HUES64 (cell line): ENCODE measurements around the gene EGFL8.
"Not testable (repeated sequence)": the region's sequence is repeated elsewhere in the genome, so short reads cannot be mapped to it uniquely, and the experiment has no call there.

ENCODE experiments used
- H3K27ac ChIP-seq: 2 replicates; pipeline ENCODE4 v1.7.0; 2013; ENCODE audit warnings: low read depth, low read length, inconsistent platforms
- H3K27me3 ChIP-seq: 2 replicates; pipeline ENCODE4 v1.6.1; 2013; ENCODE audit warnings: mild to moderate bottlenecking, low read length; ENCODE audit not compliant: insufficient read depth
- H3K36me3 ChIP-seq: 2 replicates; pipeline ENCODE4 v1.6.1; 2013; ENCODE audit warnings: mild to moderate bottlenecking, low read length; ENCODE audit not compliant: insufficient read depth
- H3K4me1 ChIP-seq: 2 replicates; pipeline ENCODE4 v1.6.1; 2013; ENCODE audit warnings: mild to moderate bottlenecking, low read length, moderate library complexity; ENCODE audit not compliant: insufficient read depth
- H3K4me3 ChIP-seq: 2 replicates; pipeline ENCODE4 v1.5.1; 2013; ENCODE audit warnings: mild to moderate bottlenecking, low read length, moderate library complexity
- H3K9ac ChIP-seq: 2 replicates; pipeline ENCODE4 v1.6.1; 2013; ENCODE audit warnings: mild to moderate bottlenecking, low read depth, low read length
- H3K9me3 ChIP-seq: 2 replicates; pipeline ENCODE4 v1.6.1; 2013; ENCODE audit warnings: low read depth, low read length; ENCODE audit not compliant: insufficient read depth
- WGBS: fragments of 150-250, 120-280 bp; methylation state at CpG from one replicate; pipeline ENCODE4 v1.1.7; 2013; ENCODE audit warnings: missing lambda C conversion rate; 5-methylcytosine and 5-hydroxymethylcytosine counted together

EGFL8 gene

DNA sequence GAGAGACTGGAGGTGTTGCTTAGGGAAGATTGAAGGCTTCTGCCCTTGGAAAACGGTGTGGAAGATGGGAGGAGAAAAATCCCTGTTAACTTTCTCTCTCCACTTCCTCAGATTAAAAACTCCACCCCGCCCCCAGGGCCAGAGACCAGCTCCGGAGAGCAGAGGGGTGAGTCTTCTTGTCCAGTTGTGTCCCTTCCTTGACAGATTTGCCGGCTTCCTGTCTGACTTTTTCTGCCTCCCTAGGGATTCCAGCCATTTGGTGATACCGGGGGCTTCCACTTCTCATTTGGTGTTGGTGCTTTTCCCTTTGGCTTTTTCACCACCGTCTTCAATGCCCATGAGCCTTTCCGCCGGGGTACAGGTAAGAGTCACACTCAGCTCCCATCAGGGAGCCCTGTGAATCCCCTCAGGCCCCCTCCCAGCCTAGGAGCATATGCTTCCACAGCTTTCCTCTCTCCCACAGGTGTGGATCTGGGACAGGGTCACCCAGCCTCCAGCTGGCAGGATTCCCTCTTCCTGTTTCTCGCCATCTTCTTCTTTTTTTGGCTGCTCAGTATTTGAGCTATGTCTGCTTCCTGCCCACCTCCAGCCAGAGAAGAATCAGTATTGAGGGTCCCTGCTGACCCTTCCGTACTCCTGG, 15.5 kb downstream of the EGFL8 start:
- 96% methylated on average over 9 of the region's 10 CpGs for WGBS
- Histone ChIP-seq H3K36me3 (peaks cover 37% of the 10 kb centered on the region), H3K9me3 (no peaks in the 10 kb centered on the region), H3K4me1 (peaks cover 3% of the 10 kb centered on the region; the same call in 1 of the 2 replicates), H3K27ac (no peak overlapping the region), H3K4me3 (no peak overlapping the region; the same call in 1 of the 2 replicates), H3K9ac (no peak overlapping the region), H3K27me3 (no peaks in the 10 kb centered on the region)

DNA sequence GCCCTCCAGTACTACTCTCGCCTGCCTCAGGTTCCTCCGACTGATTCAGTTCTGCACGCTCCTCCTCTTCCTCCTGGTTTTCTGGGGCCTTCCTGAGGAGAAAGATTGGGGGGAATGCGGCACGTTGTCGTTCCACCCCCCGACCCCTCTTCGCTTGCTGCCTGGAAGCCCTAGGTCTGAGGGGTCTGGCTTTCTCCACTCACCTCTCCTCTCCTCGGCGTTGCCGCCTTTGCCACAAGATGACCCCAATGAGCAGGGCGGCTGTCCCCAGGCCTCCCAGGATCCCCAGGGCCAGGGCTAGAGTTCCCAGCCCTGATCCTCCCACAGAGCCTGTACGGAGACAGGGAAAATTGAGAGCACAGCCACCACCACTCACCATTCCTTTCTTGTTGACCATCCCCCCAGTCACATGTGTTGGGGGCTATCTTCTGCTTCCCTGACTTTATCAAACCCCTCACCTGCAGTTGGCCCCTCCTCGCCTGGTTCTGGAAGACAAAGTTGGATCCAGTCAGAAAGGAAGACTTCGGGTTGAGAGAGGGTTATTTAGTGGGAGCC, 16.8 kb downstream of the EGFL8 start:
- H3K4me3 ChIP-seq: no peak overlapping the region
- no peaks in the 10 kb centered on the region for H3K9me3 ChIP-seq
- H3K27ac ChIP-seq: no peak overlapping the region
- H3K9ac ChIP-seq: no peak overlapping the region
- WGBS: 93% methylated on average over 15 of the region's 15 CpGs
- peaks cover 42% of the 10 kb centered on the region for H3K36me3 ChIP-seq
- H3K4me1 ChIP-seq: no peaks in the 10 kb centered on the region
- H3K27me3 ChIP-seq: no peaks in the 10 kb centered on the region

GRCh38 chr6:32181915-32182529, 17.6 kb downstream of the EGFL8 start:
- no peaks in the 10 kb centered on the region for H3K4me1 ChIP-seq
- H3K4me3 ChIP-seq: no peak overlapping the region
- WGBS: 95% methylated on average over 10 of the region's 10 CpGs
- peaks cover 50% of the 10 kb centered on the region for H3K36me3 ChIP-seq
- H3K27ac ChIP-seq: no peak overlapping the region
- no peaks in the 10 kb centered on the region for H3K27me3 ChIP-seq
- H3K9me3 ChIP-seq: no peaks in the 10 kb centered on the region
- H3K9ac ChIP-seq: no peak overlapping the region

DNA sequence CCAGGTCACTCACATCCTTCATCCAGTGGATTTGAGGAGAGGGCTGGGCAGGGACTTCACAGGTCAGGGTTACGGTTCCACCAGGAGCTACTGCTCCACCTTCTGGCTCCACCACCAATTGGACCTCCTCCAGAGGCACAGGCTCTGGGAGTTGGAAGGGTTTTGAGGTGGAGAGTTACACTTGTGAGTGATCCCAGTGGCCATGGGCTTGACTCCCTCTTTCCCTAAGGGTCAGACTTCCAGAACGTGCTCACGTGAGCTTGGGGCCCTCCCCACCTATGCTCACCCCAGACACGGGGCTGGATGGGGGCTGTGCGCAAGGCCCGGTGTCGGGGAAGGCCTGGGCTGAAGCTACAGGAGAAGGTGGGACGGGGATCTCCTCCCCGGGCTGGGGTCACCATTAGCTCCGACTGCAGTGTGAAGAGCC, 18.2 kb downstream of the EGFL8 start:
- no peak overlapping the region for H3K4me3 ChIP-seq
- peaks cover 56% of the 10 kb centered on the region for H3K36me3 ChIP-seq
- 94% methylated on average over 10 of the region's 10 CpGs for WGBS
- H3K9me3 ChIP-seq: no peaks in the 10 kb centered on the region
- no peaks in the 10 kb centered on the region for H3K27me3 ChIP-seq
- H3K4me1 ChIP-seq: no peaks in the 10 kb centered on the region
- H3K27ac ChIP-seq: no peak overlapping the region
- H3K9ac ChIP-seq: no peak overlapping the region

- Histone ChIP-seq H3K27ac (no peak overlapping the region; the same call in 1 of the 2 replicates), H3K4me3 (no peak overlapping the region), H3K4me1 (no peaks in the 10 kb centered on the region), H3K27me3 (no peaks in the 10 kb centered on the region), H3K36me3 (peaks cover 60% of the 10 kb centered on the region), H3K9ac (no peak overlapping the region), H3K9me3 (no peaks in the 10 kb centered on the region)
- 92% methylated on average over 3 of the region's 3 CpGs for WGBS
These were observed 18.6 kb downstream of the EGFL8 start for GRCh38 chr6:32183030-32183429.

DNA sequence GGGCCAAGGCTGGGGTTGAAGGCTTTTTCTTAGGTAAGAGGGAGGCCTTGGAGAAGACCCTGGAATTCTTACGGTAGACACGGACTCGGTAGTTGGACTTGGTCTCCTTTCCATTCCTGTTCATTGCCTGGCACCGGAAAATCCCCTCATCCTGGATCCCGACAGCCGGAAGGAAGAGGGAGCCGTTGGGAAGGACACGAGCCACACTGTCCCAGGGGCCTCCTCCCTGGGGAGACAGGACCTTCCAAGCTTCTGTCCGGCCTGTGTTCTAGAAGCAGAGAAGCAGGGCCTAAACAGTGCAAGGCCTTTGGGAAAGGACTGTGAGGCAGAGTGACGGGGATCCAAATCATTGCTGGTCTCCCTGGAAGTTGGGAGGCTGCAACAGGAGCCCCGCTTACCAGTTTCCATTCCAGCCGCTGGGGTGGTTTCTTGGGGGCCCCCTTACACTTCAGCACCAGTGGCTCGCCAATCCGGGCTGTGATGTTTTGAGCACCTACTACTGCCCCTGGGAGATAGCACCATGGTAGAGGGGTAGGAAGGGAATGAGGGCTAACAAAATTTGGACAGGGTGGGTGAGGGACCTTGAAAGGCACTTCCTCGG, 19.2 kb downstream of the EGFL8 start:
- WGBS: 94% methylated on average over 15 of the region's 15 CpGs
- H3K27ac ChIP-seq: no peak overlapping the region; the same call in 1 of the 2 replicates
- H3K9ac ChIP-seq: no peak overlapping the region

DNA sequence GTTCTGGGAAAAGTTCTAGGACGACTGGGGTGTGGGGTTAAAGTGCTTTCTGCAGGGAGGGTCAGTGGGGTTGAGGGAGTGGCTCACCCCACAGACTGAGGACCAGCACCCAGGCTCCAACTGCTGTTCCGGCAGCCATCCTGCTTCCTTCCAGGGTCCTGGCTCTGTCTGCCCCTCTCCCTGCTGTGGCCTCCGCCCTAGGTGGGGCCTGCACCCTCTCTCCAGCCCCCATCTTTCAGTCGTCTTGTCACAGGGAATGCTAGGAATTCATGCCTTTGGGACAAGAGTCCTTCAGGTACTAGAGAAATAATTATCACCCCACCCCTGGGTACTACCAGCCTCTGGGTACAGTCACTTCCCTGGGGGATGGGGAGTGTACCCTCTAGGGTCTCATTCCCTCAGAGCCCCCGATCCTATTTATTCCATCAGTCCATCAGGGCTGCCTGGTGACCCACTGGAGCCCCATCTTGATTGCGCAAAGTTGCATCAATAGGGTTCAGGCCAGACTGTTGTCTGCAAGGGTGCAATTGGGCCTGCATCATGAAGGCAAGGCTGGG, 19.8 kb downstream of the EGFL8 start, which contains the start of gene AGER:
Gene AGER (minus strand): TSS at position 170 of the 557 bp plus-strand sequence. CDS start 31 bp downstream, at position 139.
- H3K9me3 ChIP-seq: no peaks in the 10 kb centered on the region
- H3K4me1 ChIP-seq: no peaks in the 10 kb centered on the region

More for the DNA sequence above, 19.2 kb downstream of the EGFL8 start:
- Histone ChIP-seq H3K4me3 (no peak overlapping the region), H3K36me3 (peaks cover 62% of the 10 kb centered on the region), H3K9me3 (no peaks in the 10 kb centered on the region), H3K4me1 (no peaks in the 10 kb centered on the region), H3K27me3 (no peaks in the 10 kb centered on the region)

DNA sequence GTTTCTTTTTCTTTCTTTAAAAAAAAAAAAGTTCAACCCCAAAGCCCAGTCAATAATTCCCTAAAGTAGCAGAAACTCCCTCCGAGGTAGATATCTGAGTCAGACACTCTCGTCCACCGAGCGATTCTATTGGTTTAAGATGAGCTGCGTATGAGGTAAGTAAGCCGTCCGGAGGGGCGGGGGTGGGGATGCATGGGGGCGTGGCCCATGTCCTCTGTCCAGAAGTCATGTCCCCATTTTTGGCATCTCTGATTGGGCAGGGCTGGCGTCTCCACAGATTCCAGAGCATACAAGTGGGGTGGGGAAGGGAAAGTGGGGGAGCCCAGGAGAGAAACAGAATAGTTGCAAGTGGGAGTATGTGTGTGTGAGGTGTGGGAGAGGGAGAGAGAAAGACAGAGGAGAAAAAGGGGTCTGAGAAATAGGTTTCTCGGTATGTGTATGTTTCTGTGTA, 21.3 kb downstream of the EGFL8 start:
- peaks cover 51% of the 10 kb centered on the region for H3K36me3 ChIP-seq
- not testable (repeated sequence) for H3K9ac ChIP-seq, H3K4me1 ChIP-seq

More for the DNA sequence above, 19.8 kb downstream of the EGFL8 start, which contains the start of gene AGER:
- Histone ChIP-seq H3K4me3 (no peak within 1 kb of the TSS), H3K27me3 (no peaks in the 10 kb centered on the region), H3K27ac (no peak within 1 kb of the TSS; the same call in 1 of the 2 replicates), H3K36me3 (peaks cover 62% of the 10 kb centered on the region), H3K9ac (no peak within 1 kb of the TSS)
- 82% methylated on average over 6 of the region's 6 CpGs for WGBS

DNA sequence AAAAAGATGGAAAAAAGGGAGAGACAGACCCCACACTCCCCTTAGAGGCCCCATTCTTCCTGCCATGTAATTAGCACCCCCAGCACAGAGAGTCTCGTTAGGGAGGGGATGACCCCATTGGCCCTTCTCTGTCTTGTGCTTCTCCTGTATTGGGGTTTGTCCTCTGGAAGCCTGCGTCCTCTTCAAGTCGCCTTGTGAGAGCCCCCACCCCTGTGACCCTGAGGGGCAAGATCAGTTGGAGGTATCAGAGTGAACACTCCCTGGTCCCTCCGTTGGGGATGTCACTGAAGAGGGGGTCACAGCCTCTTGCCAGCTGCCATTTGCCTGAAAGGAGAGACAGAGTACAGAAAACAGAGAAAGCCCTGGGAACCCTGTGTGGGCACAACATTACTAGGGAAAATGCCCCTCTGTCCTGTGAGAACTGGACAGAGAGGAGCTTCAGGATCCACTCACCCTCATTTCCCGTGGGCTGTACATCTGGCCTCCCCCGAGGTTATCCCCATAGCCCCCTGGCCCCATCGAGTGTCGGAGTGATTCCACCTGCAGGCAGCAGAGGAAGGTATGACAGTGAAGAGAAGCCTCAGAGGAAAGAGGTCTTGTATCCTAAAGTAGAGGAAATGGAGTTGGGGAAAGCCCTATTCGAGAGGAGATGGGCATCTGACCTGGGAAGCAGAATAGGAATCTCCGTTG, 21.9 kb downstream of the EGFL8 start:
- peaks cover 45% of the 10 kb centered on the region for H3K36me3 ChIP-seq
- 93% methylated on average over 10 of the region's 10 CpGs for WGBS
- H3K4me1 ChIP-seq, H3K27me3 ChIP-seq, H3K4me3 ChIP-seq, H3K27ac ChIP-seq, H3K9me3 ChIP-seq, H3K9ac ChIP-seq: not testable (repeated sequence)

More for the DNA sequence above, 21.3 kb downstream of the EGFL8 start:
- H3K27ac ChIP-seq, H3K4me3 ChIP-seq, H3K27me3 ChIP-seq, H3K9me3 ChIP-seq: not testable (repeated sequence)
- 33% methylated on average over 11 of the region's 11 CpGs for WGBS

GRCh38 chr6:32187009-32187709, 22.8 kb downstream of the EGFL8 start:
- peaks cover 13% of the 10 kb centered on the region; the same call in 1 of the 2 replicates for H3K4me1 ChIP-seq
- no peak overlapping the region for H3K9ac ChIP-seq
- H3K27ac ChIP-seq: no peak overlapping the region
- 95% methylated on average over 12 of the region's 12 CpGs for WGBS
- no peak overlapping the region for H3K4me3 ChIP-seq
- H3K36me3 ChIP-seq: peaks cover 40% of the 10 kb centered on the region
- no peaks in the 10 kb centered on the region for H3K27me3 ChIP-seq
- H3K9me3 ChIP-seq: no peaks in the 10 kb centered on the region
